Brain pericyte (primary cell): Measurements from ENCODE around the gene SLC27A6.
A peak's percentile ranks its signal among the peaks of the same experiment; 100 is the strongest.
"Not testable (repeated sequence)": the region's sequence is repeated elsewhere in the genome, so short reads cannot be mapped to it uniquely, and the experiment has no call there.

Experiments
- DNase-seq: peaks from one replicate; pipeline ENCODE4 v3.0.0-alpha.2; 2012; ENCODE audit warnings: low read depth, low spot score

The SLC27A6 gene

GRCh38 chr5:128965011-128965637 lies at the start of gene SLC27A6:
Gene SLC27A6 (plus strand): TSS chr5:128965488. CDS start chr5:128966138, 650 bp downstream.
- no peak for DNase-seq

DNA sequence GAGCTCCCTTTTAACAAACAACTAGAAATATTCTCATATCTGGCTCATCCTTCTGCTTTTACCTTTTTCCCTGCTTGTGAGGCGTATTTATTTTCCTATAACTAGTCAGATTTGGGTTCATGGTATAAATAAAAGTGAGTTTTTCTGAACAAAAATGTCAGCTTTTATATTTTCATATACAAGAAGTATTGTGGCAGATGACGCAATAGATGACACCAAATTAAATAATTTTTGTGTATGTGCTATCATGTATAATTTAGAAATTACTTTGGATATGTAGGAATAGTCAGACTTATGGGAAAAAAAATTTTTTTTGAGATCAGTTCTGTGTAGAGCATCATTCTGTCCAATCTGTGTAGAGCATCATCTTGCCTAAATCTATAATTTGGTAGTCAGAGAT lies 45.7 kb upstream of the SLC27A6 start:
- no peak for DNase-seq

- peak; percentile 8 for DNase-seq
These were observed 44.7 kb upstream of the SLC27A6 start for GRCh38 chr5:128920345-128921215.

DNA sequence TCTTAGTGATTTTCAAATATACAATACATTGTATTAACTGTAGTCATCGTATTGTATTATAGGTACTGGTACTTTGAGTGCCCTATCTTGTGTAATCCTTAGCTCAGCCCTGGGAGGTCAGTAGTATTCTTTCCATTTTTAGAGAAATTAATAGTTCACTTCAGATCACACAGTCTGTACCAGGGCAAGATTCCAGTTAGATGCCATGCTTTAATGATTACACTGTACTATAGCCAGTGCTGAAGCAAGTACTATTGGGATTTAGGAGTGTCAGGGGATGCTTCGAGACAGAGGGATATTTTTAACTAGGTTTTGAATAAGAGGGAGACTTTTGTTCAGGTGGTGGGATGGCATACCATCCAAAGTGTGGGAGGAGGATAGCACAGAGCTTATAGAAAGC lies 41.0 kb upstream of the SLC27A6 start:
- no peak for DNase-seq

DNA sequence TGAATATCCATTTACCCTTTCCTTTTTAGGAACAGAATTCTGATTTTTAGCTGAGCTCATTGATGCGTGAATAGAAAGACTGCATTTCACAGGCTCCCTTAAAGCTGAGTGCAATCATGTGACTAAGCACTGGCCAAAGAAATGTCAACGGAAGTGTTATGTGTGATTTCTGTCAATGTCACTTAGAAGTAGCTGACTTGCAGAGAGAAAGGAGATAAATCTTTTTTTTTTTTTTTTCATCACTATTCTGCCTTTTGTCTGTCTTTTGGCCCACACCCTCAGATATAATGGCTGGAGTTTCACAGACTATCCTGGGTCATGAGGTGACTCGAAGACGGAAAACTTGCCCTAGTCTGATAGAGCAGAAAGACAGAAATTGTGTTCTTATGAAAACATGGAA lies 39.3 kb upstream of the SLC27A6 start:
- DNase-seq = no peak

- DNase-seq = no peak
These were observed 37.6 kb upstream of the SLC27A6 start for GRCh38 chr5:128927644-128928043.

DNA sequence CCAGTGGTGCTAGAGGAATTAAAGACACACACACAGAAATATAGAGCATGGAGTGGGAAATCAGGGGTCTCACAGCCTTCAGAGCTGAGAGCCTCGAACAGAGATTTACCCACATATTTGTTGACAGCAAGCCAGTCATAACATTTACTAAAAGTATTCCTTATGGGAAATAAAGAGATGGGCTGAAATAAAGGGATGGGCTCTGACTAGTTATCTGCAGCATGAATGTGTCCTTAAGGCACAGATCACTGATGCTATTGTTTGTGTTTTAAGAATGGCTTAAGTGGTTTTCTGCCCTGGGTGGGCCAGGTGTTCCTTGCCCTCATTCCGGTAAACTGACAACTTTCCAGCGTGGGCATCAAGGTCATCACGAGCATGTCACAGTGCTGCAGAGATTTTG lies 33.1 kb upstream of the SLC27A6 start:
- not testable (repeated sequence) for DNase-seq

DNA sequence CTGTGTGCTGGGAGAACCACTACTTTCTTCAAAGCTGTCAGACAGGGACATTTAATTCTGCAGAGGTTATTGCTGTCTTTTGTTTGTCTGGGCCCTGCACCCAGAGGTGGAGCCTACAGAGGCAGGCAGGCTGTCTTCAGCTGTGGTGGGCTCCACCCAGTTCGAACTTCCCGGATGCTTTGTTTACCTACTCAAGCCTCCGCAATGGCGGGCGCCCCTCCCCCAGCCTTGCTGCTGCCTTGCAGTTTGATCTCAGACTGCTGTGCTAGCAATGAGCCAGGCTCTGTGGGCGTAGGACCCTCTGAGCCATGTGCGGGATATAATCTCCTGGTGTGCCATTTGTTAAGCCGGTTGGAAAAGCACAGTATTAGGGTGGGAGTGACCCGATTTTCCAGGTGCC lies 22.2 kb upstream of the SLC27A6 start:
- not testable (repeated sequence) for DNase-seq

GRCh38 chr5:128949847-128950546 lies 15.3 kb upstream of the SLC27A6 start:
- no peak for DNase-seq

- DNase-seq = not testable (repeated sequence)
These were observed 14.0 kb upstream of the SLC27A6 start for GRCh38 chr5:128951301-128951700.

GRCh38 chr5:128956164-128956563 lies 9.1 kb upstream of the SLC27A6 start:
- DNase-seq = no peak

- no peak for DNase-seq
These were observed 3.1 kb upstream of the SLC27A6 start for GRCh38 chr5:128962211-128962610.

DNA sequence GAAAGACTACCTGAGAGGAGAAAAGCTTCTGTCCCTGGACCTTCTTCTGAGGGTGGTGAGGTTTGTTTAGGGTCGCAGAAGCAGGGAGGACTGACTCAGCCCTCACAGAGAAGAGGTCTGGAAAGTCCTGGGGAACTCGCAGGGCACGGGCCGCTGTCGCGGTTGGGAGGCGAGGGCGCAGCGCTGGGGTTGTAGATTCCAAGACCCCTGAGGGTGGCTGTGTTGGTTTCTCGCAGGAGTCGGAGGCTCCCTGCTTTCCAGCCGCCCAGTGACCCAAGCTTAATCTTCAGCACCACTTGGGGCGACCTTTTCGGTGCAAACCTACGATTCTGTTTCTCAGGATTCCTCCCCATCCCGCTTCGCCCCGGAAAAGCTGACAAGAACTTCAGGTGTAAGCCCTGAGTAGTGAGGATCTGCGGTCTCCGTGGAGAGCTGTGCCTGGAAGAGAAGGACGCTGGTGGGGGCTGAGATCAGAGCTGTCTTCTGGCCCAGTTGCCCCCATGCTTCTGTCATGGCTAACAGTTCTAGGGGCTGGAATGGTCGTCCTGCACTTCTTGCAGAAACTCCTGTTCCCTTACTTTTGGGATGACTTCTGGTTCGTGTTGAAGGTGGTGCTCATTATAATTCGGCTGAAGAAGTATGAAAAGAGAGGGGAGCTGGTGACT lies 482 bp downstream of the SLC27A6 start:
- no peak for DNase-seq

- DNase-seq = no peak
These were observed 1.1 kb downstream of the SLC27A6 start for GRCh38 chr5:128966375-128966774.

GRCh38 chr5:128966846-128967245 lies 1.6 kb downstream of the SLC27A6 start:
- no peak for DNase-seq

DNA sequence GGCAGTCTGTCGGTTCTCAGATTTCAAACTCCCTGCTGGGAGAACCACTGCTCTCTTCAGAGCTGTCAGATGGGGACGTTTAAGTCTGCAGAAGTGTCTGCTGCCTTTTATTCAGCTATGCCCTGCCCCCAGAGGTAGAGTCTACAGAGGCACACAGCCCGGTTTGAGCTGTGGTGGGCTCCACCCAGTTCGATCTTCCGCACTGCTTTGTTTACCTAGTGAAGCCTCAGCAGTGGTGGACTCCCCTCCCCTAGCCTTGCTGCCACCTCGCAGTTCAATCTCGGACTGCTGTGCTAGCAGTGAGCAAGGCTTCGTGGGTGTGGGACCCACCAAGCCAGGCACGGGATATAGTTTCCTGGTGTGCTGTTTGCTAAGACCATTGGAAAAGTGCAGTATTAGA lies 8.0 kb downstream of the SLC27A6 start:
- DNase-seq = no peak

DNA sequence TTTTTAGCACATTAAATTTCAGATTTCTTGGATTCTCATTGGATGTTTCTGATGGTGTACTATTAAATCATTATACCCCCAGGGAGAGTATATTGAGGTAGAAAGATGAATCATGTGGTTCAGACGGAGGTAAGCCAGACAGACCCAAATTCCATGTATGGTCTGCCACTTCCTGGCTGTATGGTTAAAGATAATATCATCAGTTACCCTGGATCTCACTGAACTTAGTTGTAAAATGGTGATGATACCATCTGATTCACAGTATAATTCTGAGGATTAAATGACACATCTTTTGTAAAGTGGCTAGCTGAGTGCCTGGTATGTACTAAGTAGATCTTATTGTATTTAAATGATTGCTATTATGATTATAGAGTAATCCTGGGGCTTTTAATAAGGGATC lies 9.3 kb downstream of the SLC27A6 start:
- no peak for DNase-seq

GRCh38 chr5:128979761-128980160 lies 14.5 kb downstream of the SLC27A6 start:
- DNase-seq = no peak

DNA sequence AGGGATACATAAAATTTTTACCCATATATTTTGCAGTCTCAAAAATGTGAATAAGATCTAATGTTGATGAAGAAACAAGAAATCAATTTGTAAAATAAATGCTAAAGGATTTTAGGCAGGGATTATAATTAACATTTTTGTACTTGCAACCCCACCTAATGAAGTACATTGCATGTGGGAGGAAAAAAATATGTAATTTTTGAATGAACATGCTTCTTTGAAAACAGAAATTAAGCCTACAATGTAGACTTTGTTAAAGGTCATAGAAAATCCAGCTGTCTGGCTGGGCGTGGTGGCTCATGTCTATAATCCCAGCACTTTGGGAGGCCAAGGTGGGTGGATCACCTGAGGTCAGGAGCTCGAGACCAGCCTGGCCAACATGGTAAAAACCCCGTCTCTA lies 15.6 kb downstream of the SLC27A6 start:
- DNase-seq = no peak

DNA sequence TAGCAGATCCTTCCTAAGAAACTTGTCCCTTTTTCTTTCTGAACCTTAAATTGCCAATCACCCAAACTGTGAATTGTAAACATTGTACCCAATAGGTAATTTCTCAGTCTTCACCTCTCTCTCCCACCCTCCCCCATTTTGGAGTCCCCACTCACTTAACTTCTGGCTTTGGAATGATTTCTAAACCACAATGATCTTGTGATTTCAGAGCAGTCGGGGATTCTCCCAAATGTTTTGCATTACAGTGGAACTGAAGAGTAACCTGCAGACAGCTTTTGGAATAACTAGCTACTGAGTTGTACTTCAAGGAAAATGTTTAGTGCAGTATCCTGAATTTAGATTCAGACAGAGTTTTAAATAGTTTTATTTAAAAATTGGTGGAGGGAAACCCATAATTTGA lies 19.2 kb downstream of the SLC27A6 start:
- no peak for DNase-seq

GRCh38 chr5:128988476-128988875 lies 23.2 kb downstream of the SLC27A6 start:
- no peak for DNase-seq
